Measurements from ENCODE around the gene IFNK.

The IFNK gene

DNA sequence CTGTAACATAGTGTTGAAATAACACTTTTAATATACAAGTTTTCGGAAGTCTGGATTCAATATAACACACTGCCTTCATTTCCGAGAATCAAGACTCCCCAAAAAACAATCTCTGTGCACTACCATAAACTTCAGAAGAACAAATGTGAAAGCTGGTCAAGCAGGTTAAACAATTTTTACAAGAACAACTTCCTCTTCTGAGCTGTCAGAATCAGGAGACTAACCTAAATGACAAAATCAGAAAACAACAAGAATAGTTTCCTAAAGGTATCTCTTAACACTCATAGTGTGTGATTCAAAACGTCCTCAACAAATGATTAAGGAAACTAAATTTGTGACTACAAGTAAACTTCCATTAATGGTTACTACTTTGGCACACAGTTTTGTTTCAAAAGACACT lies 37.6 kb downstream of the IFNK start:
- no peak for DNase-seq
- in situ Hi-C loops (cut with HindIII; ENCODE audit: low pct_ligation_motif_present, low pct_unique_long_range_greater_than_20kb, low sequenced_read_pairs): no loop called here

DNA sequence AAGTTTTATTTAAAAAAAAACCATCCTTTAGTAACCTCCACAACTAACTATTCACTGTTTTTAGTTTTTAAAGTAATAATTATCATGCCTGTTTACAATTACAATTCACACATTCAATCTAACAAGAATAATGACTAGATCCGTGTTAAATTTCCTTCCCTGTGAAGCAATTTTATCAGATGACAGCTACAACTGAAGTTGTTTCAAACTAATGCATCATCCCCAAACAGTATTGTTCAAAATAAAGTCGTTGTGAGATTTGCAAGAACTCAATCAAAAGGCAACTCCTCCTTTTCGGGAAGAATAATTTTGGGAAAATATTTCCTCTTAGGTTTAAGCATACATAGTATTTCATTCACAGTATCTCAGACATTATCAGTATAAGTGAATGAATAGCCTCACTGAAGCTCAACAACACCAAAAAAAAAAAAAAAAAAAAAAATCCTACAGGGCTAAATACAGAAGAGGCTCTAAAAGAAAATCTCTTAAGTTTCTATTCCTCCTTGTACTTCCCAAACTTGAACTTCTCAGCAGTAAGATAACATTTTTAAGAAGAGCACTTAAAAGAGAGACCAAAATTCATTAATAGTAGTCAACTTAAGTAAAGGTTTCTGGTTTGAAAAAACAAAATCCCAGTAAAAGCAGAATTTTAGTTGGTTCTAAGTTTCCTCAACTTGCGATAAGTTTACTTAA lies 39.8 kb downstream of the IFNK start:
- DNase-seq: no peak
- in situ Hi-C loops (cut with HindIII; ENCODE audit: low pct_ligation_motif_present, low pct_unique_long_range_greater_than_20kb, low sequenced_read_pairs): no loop called here

DNA sequence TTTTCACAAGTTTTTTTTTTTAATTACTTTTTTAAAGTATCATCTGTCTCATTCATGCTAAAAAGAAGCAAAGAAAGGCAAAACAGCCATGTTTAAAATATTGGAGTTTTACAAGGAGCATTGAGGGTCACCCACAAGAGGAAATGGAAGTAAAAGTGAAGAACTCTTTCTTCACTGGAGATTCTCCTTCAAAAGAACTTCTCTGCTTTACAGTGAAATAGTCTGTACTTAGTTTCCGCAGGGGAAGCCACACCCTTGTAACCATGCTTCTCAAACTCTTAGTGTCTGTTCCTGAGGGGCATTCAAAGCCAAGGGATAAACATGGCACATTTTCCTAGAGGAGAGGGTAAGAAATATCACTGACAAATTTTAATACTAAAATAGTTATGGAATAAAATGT lies 40.6 kb downstream of the IFNK start:
- no peak for DNase-seq
- in situ Hi-C loops (cut with HindIII; ENCODE audit: low pct_ligation_motif_present, low pct_unique_long_range_greater_than_20kb, low sequenced_read_pairs): no loop called here

GRCh38 chr9:27565696-27566095 lies 41.6 kb downstream of the IFNK start:
- no peak for DNase-seq
- in situ Hi-C loops (cut with HindIII; ENCODE audit: low pct_ligation_motif_present, low pct_unique_long_range_greater_than_20kb, low sequenced_read_pairs): no loop called here

DNA sequence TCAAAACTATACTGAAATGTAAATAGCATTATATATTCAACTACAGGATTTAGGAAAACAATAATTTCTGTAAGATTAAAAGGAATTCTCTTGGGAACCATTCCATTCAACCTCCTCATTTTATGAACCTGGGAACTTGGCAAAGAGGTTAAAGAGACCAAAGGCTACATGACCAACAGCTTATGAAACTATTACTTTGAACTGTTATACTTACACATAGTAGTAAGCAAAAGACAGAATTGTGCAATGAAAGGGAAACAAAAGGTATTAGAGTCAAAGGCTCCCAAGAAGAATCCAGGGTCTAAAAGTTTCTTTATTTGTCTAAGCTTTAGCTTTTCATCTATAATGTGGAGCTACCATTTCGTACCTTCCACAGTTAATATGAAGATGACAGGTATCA lies 42.0 kb downstream of the IFNK start:
- in situ Hi-C loops (cut with HindIII; ENCODE audit: low pct_ligation_motif_present, low pct_unique_long_range_greater_than_20kb, low sequenced_read_pairs): no loop called here
- no peak for DNase-seq

- in situ Hi-C loops (cut with HindIII; ENCODE audit: low pct_ligation_motif_present, low pct_unique_long_range_greater_than_20kb, low sequenced_read_pairs): no loop called here
- no peak for DNase-seq
Measured at GRCh38 chr9:27569406-27569805, 45.3 kb downstream of the IFNK start.

DNA sequence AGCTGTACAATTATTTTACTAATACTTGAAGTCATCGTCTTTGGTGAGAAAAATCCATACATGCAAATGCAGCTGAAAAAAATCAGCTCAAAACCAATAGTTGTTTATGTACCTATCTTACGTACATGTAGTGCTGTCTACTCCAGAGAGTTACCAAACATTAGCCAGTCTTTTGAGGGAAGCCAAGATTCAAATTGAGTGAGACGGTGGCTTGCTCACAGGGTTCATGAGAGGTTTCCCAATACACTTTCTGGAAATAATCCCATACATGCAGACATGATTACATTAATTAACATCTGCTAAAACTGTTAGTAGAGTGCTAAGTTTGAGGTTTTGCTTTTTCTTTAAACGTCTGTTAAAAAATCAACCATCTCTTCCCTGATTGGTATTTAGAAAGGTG lies 46.9 kb downstream of the IFNK start:
- DNase-seq: no peak
- in situ Hi-C loops (cut with HindIII; ENCODE audit: low pct_ligation_motif_present, low pct_unique_long_range_greater_than_20kb, low sequenced_read_pairs): no loop called here

- DNase-seq: no peak
- in situ Hi-C loops (cut with HindIII; ENCODE audit: low pct_ligation_motif_present, low pct_unique_long_range_greater_than_20kb, low sequenced_read_pairs): no loop called here
Measured at GRCh38 chr9:27572061-27572460, 48.0 kb downstream of the IFNK start.

- in situ Hi-C loops (cut with HindIII; ENCODE audit: low pct_ligation_motif_present, low pct_unique_long_range_greater_than_20kb, low sequenced_read_pairs): no loop called here
- peak; percentile 31 for DNase-seq
Measured at GRCh38 chr9:27572566-27572917, 48.5 kb downstream of the IFNK start.

DNA sequence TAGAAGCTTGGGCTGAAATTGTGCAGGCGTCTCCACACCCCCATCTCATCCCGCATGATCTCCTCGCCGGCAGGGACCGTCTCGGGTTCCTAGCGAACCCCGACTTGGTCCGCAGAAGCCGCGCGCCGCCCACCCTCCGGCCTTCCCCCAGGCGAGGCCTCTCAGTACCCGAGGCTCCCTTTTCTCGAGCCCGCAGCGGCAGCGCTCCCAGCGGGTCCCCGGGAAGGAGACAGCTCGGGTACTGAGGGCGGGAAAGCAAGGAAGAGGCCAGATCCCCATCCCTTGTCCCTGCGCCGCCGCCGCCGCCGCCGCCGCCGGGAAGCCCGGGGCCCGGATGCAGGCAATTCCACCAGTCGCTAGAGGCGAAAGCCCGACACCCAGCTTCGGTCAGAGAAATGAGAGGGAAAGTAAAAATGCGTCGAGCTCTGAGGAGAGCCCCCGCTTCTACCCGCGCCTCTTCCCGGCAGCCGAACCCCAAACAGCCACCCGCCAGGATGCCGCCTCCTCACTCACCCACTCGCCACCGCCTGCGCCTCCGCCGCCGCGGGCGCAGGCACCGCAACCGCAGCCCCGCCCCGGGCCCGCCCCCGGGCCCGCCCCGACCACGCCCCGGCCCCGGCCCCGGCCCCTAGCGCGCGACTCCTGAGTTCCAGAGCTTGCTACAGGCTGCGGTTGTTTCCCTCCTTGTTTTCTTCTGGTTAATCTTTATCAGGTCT lies 49.0 kb downstream of the IFNK start, which contains the start of gene C9orf72:
Gene C9orf72, minus strand, starts transcription at position 564 of the 716 bp plus-strand sequence. CDS start 6,361 bp downstream, outside the sequence.
- DNase-seq: no peak
- in situ Hi-C loops (cut with HindIII; ENCODE audit: low pct_ligation_motif_present, low pct_unique_long_range_greater_than_20kb, low sequenced_read_pairs): no loop called here

GRCh38 chr9:27573634-27574590 lies 49.8 kb downstream of the IFNK start:
- in situ Hi-C loops (cut with HindIII; ENCODE audit: low pct_ligation_motif_present, low pct_unique_long_range_greater_than_20kb, low sequenced_read_pairs): no loop called here
- peak; percentile 98 for DNase-seq
